Mucosa of rectum (tissue), 2 donors: ENCODE results near the gene SPTA1.
"Not testable (repeated sequence)": the region's sequence is repeated elsewhere in the genome, so short reads cannot be mapped to it uniquely, and the experiment has no call there.

ENCODE experiments used
- H3K27ac ChIP-seq, 2 donors: one replicate each; pipeline ENCODE4 v1.7.0; 2013; ENCODE audit warnings: inconsistent platforms in 2 of 2, low read depth in 2 of 2, low read length in 2 of 2
- H3K27me3 ChIP-seq, 2 donors: one replicate each; pipeline ENCODE4 v1.7.0; 2013; ENCODE audit warnings: low read length in 2 of 2; ENCODE audit not compliant: control insufficient read depth in 2 of 2, insufficient read depth in 2 of 2
- H3K36me3 ChIP-seq, 2 donors: one replicate each; pipeline ENCODE4 v1.7.0; 2013; ENCODE audit warnings: low read length in 2 of 2; ENCODE audit not compliant: control insufficient read depth in 2 of 2, insufficient read depth in 2 of 2
- H3K4me1 ChIP-seq, 2 donors: one replicate each; pipeline ENCODE4 v1.7.0; 2013; ENCODE audit warnings: low read length in 2 of 2, mild to moderate bottlenecking in 1 of 2; ENCODE audit not compliant: control insufficient read depth in 2 of 2, insufficient read depth in 2 of 2
- H3K4me3 ChIP-seq, 2 donors: one replicate each; pipeline ENCODE4 v1.7.0; 2013; ENCODE audit warnings: low read length in 2 of 2
- H3K9ac ChIP-seq, 2 donors: one replicate each; pipeline ENCODE4 v1.7.0; 2013; ENCODE audit warnings: low read length in 2 of 2, low read depth in 1 of 2, mild to moderate bottlenecking in 1 of 2
- H3K9me3 ChIP-seq, 2 donors: one replicate each; pipeline ENCODE4 v1.7.0; 2013; ENCODE audit warnings: low read length in 2 of 2; ENCODE audit not compliant: control insufficient read depth in 2 of 2
- donor health status: healthy.
- donor health status: Normal muscosa, but diverticular disease.

The SPTA1 gene

GRCh38 chr1:158716335-158716734 is 29.8 kb upstream of the SPTA1 start:
- Histone ChIP-seq H3K27ac (no peak overlapping the region), H3K4me3 (no peak overlapping the region), H3K27me3 (no peaks in the 10 kb centered on the region), H3K9me3 (peaks cover 0 to 3% of the 10 kb centered on the region in 2 donors), H3K36me3 (no peaks in the 10 kb centered on the region), H3K9ac (no peak overlapping the region), H3K4me1 (no peaks in the 10 kb centered on the region)

DNA sequence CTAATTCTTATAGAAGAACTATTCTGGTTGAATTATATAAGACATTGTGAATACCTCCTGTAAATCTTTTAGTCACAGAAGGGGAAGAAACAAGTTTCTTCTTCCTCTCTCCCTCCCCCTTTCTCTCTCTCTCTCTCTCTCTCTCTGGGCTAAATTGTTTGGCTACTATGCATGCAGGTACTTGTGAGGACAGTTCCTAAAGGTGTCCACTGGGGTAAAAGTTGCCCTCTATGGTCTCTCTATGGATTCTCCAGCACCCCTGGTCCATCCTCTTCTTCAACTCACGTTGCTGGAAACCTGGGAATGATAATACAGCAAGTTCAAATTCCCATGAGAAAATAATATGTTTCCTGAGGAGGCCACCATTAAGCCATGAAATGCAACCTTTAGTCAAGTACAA is 28.2 kb upstream of the SPTA1 start:
- no peak overlapping the region for H3K27ac ChIP-seq
- no peak overlapping the region for H3K4me3 ChIP-seq
- H3K4me1 ChIP-seq: no peaks in the 10 kb centered on the region
- H3K27me3 ChIP-seq: no peaks in the 10 kb centered on the region
- peaks cover 0 to 3% of the 10 kb centered on the region in 2 donors for H3K9me3 ChIP-seq
- H3K9ac ChIP-seq: no peak overlapping the region
- no peaks in the 10 kb centered on the region for H3K36me3 ChIP-seq

DNA sequence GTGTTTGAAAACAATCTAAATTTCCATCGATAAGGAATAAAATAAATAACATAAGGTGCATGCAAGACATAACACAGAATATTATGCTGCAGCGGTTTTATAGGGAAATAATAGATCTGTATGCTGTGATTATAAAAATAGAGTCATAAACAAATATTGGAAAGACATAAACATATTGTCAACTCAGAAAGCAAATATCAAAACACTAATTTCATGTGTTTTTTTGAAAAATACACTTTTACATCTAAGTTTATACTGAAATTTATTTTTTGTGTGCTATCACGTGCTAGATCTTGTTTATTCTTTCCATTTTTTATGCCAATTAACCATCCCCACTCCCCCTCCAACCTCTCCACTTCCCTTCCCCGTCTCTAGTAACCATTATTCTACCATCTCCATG is 24.6 kb upstream of the SPTA1 start:
- no peak overlapping the region for H3K4me3 ChIP-seq
- H3K27ac ChIP-seq: no peak overlapping the region
- H3K4me1 ChIP-seq: no peaks in the 10 kb centered on the region
- H3K9ac ChIP-seq: no peak overlapping the region
- no peaks in the 10 kb centered on the region for H3K27me3 ChIP-seq
- H3K36me3 ChIP-seq: no peaks in the 10 kb centered on the region
- peaks cover 0 to 3% of the 10 kb centered on the region in 2 donors for H3K9me3 ChIP-seq

- H3K9me3 ChIP-seq: no peaks in the 10 kb centered on the region
- no peak overlapping the region for H3K9ac ChIP-seq
- no peaks in the 10 kb centered on the region for H3K4me1 ChIP-seq
- H3K27me3 ChIP-seq: no peaks in the 10 kb centered on the region
- no peak overlapping the region for H3K4me3 ChIP-seq
- no peaks in the 10 kb centered on the region for H3K36me3 ChIP-seq
- H3K27ac ChIP-seq: no peak overlapping the region
Observed at GRCh38 chr1:158706096-158706495, 19.6 kb upstream of the SPTA1 start.

GRCh38 chr1:158700552-158700951 is 14.0 kb upstream of the SPTA1 start, which contains the start of gene OR6K2:
OR6K2 (minus strand) TSS chr1:158700652; CDS start chr1:158700652, 0 bp downstream.
- H3K4me1 ChIP-seq: no peaks in the 10 kb centered on the region
- H3K27ac ChIP-seq: no peak within 1 kb of the TSS
- no peaks in the 10 kb centered on the region for H3K27me3 ChIP-seq
- no peak within 1 kb of the TSS for H3K9ac ChIP-seq
- no peaks in the 10 kb centered on the region for H3K36me3 ChIP-seq
- no peak within 1 kb of the TSS for H3K4me3 ChIP-seq
- H3K9me3 ChIP-seq: no peaks in the 10 kb centered on the region

- H3K27me3 ChIP-seq: no peaks in the 10 kb centered on the region
- H3K9me3 ChIP-seq: no peaks in the 10 kb centered on the region
- no peak overlapping the region for H3K4me3 ChIP-seq
- no peaks in the 10 kb centered on the region for H3K36me3 ChIP-seq
- H3K27ac ChIP-seq: no peak overlapping the region
- H3K4me1 ChIP-seq: no peaks in the 10 kb centered on the region
- no peak overlapping the region for H3K9ac ChIP-seq
Observed at GRCh38 chr1:158694596-158694995, 8.1 kb upstream of the SPTA1 start.

- H3K27ac ChIP-seq: no peak overlapping the region
- no peaks in the 10 kb centered on the region for H3K27me3 ChIP-seq
- no peaks in the 10 kb centered on the region for H3K4me1 ChIP-seq
- no peak overlapping the region for H3K4me3 ChIP-seq
- no peaks in the 10 kb centered on the region for H3K9me3 ChIP-seq
- H3K9ac ChIP-seq: no peak overlapping the region
- no peaks in the 10 kb centered on the region for H3K36me3 ChIP-seq
Observed at GRCh38 chr1:158692356-158692755, 5.8 kb upstream of the SPTA1 start.

GRCh38 chr1:158691907-158692306 is 5.4 kb upstream of the SPTA1 start:
- Histone ChIP-seq H3K27me3 (no peaks in the 10 kb centered on the region), H3K27ac (no peak overlapping the region), H3K4me3 (no peak overlapping the region), H3K9ac (no peak overlapping the region), H3K36me3 (no peaks in the 10 kb centered on the region), H3K4me1 (no peaks in the 10 kb centered on the region), H3K9me3 (no peaks in the 10 kb centered on the region)

- not testable (repeated sequence) for H3K9ac ChIP-seq
Observed at GRCh38 chr1:158691149-158691548, 4.6 kb upstream of the SPTA1 start.

GRCh38 chr1:158689875-158690274 is 3.4 kb upstream of the SPTA1 start:
- no peaks in the 10 kb centered on the region for H3K27me3 ChIP-seq
- H3K4me1 ChIP-seq: no peaks in the 10 kb centered on the region

More at GRCh38 chr1:158691149-158691548, 4.6 kb upstream of the SPTA1 start:
- H3K9me3 ChIP-seq, H3K4me1 ChIP-seq, H3K4me3 ChIP-seq, H3K36me3 ChIP-seq, H3K27ac ChIP-seq, H3K27me3 ChIP-seq: not testable (repeated sequence)

DNA sequence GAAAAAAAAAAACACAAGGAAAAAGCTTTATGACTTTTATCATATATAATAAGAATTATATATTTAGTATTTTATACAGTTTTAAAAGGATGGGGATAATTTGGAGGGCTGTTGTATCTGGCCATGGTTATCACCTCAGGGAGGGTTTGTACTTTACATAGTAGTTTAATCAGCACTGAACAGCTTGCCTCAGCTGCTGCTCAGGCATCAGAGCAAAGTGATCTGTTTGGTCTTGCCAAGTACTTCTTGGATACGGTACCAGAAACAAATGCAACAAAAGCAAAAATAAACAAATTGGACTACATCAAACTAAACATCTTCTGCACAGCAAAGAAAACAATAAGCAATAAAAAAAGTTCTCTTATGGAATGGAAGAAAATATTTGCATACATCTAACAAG is 2.6 kb upstream of the SPTA1 start:
- no peaks in the 10 kb centered on the region for H3K9me3 ChIP-seq
- no peak overlapping the region for H3K9ac ChIP-seq
- H3K27ac ChIP-seq: no peak overlapping the region
- H3K36me3 ChIP-seq: no peaks in the 10 kb centered on the region
- no peak overlapping the region for H3K4me3 ChIP-seq
- H3K27me3 ChIP-seq: no peaks in the 10 kb centered on the region
- H3K4me1 ChIP-seq: no peaks in the 10 kb centered on the region

More at GRCh38 chr1:158689875-158690274, 3.4 kb upstream of the SPTA1 start:
- Histone ChIP-seq H3K9me3 (no peaks in the 10 kb centered on the region), H3K4me3 (no peak overlapping the region), H3K27ac (no peak overlapping the region), H3K36me3 (no peaks in the 10 kb centered on the region), H3K9ac (no peak overlapping the region)
